DMS153 (cell line): ENCODE data around the gene PIRT.
"Not testable (repeated sequence)": the region's sequence is repeated elsewhere in the genome, so short reads cannot be mapped to it uniquely, and the experiment has no call there.

Source experiments
- DNase-seq: peaks from one replicate; lab custom pipeline; 2025; lab: John Stamatoyannopoulos, UW

PIRT gene

DNA sequence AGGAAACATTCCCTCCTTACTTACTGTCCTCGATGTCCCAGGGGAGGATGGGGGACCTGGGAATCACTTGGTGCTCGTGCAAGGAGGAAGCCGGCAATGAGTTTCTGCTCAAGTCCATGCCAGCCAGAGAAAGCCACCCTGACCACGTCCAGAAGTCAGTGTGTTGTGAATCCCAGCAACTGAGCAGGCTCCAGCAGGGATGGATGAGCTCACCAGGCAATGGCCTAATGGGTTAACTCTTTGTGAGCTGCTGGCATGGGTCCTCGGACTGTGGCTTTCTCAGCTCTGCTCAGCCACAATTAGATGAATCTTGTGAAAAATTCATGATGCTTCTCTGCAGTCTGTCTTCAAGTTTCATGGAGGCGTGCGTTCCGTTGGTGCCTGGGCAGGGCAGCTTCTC lies at the start of gene PIRT:
PIRT (minus strand) TSS at position 167 of the 400 bp plus-strand sequence. CDS start 12,442 bp downstream, outside the sequence.
- DNase-seq: no peak

DNA sequence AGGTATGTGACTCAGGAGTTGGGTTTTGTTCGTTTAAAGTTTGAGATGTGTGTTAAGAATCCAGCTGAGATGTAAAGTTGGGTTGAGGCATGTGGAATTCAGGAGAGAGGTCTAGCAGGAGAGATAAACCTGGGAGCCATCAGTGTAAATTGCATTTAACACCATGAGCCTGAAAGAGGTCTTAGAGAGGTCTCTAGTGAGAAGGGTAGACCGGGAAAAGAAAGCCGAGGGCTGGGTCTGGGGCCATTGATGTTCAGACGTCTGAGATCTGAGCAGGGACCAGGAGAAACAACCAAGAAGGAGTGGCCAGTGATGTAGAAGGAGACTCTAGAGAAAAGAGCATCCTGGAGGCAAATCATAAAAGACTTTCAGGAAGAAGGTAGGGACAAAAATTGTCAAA lies 44.1 kb upstream of the PIRT start:
- DNase-seq: no peak

DNA sequence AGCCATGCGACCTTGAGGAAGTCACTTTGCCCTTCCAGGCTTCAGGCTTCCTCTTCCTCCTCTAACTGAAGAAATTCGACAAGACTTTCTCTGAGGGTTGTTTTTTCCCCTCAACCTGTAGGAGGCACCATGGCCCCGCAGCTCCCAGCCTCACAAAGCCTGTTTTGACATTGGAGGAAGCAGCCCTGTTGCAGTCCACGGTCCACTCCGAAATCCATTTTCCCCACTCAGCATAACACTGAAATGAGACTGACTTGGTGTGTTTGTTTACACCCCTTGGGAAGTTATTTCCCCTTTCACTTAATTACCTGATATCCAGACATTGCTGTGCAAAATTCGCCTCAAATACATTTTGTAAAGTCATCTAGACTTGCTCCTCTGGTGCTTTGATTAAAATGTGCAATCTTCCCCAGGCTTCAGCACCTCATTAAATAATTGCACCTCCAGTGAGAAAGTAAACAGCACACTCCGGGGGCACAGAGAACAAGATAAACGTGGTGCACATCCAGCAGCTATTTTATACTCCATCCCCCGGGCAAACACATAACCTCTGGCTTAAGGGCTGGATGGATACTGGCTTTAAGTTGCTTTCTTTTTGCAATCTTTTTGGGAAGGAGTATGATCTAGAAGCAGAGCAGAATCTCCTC lies 41.4 kb upstream of the PIRT start:
- no peak for DNase-seq

- no peak for DNase-seq
These were observed 38.2 kb upstream of the PIRT start for GRCh38 chr17:10875984-10876555.

- DNase-seq: no peak
These were observed 37.6 kb upstream of the PIRT start for GRCh38 chr17:10875430-10875851.

DNA sequence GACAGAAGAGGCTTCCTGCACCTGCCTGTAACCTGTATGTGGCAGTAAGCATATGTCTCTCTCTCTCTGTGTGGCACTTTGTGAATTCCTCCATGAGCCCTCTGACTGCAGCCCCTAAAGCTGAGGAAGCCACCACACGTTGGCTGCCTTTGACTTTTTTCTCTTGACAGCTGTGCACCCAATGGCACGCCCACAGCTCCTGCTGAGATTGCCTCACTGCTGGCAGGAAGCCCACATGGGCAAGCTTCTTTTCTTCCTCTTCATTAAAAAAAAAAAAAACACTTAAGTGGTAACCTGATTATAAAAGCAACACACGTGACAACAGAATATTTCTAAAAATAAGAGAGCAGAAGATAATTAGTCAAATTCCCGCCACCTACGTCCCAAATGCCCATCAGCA lies 34.0 kb upstream of the PIRT start:
- no peak for DNase-seq

DNA sequence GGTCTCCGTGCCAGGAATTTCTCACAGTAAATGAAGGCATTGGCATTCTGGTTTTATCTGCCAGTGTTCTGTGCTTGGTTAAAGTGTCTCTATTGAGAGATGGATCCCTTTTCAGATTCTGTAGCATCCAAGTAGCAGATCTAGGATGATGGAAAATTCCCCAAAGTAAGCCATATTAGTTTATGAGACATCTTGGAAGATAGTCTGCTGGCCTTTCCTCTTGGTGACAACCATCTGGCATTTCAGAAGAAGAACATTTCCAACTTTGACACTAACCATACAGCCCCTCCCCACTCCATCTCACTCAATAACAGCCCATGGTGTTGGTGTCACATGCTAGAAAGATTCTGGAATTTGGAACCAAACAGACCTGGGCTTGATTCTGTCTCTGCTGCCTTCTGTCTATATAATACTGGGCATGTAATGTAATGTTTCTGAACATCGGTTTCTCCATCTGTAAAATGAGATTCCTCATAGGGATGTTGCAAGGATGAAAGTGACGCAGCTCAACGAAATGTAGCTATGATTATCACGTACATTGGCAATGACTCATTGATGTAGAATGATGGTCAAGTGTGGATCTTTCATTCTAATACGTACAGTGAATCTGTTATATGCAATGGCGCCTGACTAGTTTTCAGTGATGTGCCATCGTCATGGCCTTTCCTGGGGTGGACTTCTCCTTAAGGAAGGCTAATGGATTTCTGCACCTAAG lies 32.6 kb upstream of the PIRT start:
- no peak for DNase-seq

GRCh38 chr17:10868744-10869143 lies 30.9 kb upstream of the PIRT start:
- not testable (repeated sequence) for DNase-seq

DNA sequence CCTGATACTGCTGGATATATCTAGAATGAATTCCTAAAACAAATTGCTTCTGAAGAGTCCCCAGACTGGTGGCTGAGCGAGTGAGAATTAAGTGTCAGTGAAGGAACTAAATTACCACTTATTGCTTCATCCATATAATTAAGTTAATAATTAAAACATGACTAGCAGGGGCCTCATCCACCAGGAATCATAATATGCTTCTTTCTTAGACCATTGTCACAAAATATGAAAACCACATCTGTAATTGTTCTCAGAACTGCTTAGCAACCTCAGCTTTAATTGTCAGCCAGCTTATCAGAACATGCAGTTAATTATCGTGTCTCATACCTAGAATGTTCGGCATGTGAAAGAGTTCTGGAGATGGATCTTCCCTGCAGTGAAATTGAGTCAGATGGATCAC lies 21.2 kb upstream of the PIRT start:
- no peak for DNase-seq

DNA sequence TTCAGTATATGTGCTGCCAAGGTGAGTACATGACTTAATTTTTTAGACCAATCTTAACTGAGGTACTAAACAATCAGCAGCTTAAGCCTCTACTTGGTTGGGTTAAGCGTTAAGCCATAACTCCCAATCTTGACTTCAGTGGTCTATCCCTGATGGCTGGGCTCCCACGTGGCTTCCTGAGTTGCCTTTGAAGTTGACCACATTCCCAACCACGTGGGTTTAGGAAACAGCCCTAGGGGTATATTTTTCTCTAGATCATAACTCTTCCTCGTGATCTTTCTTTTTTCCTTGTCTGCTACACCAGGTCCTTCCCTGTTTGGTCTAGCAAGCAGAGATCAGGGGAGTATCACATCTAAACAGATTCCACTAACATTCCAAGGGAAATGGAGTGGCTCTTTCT lies 20.1 kb upstream of the PIRT start:
- DNase-seq: no peak

- DNase-seq: not testable (repeated sequence)
These were observed 8.7 kb upstream of the PIRT start for GRCh38 chr17:10846636-10847035.

DNA sequence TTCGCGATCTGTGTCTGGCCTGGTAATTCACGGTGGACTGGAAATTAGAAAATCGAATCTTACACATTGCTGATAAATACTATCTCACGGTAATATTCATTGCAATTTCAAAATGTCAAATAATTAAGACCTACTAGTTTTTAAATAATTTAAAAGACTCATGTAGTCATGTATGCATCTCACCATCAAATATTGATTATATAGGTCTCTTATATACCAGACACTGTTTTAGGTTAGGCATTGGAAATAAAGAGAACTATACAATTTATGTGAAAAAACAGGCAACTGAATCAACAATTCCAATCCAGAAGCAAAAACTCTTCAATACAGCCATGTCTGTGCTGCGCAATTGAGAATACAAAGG lies 7.5 kb upstream of the PIRT start:
- no peak for DNase-seq

DNA sequence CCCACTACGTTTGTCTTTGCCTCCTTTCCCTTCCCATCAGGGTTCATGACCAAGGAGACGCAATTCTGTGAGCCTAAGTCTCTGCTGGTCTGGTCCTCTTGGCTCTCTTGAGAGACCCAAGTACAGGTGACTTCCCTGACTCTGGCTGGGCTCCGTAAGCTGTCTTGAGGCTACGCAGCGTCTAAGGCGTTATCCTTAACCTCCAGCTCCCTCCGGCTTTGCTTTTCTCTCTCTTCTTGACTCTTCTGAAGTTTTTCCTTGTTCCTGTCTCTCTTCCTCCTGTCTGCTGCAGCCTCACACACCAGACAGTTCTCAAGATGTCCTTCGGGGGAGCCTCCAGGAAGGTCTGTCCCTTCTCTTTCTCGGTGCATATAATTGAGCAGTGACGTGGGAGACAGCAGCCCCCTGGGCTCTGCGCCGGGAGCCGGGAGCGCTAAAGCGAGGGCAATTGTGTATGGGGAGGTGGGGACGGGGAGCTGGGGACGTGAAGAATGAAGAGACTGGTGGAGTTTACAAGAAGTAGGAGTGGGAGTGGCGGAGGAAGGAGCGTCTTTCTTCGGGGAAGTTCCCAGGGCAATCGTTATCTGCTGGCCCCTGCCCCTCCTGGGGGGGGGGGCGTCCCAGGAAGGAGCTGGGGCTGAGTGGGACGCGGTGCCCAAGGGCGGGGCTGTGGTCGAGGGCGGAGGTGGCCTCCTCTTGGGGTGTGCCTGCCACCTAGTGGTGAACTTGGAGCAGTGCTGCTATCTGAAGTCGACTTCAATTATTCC lies 6.9 kb upstream of the PIRT start:
- DNase-seq: no peak

DNA sequence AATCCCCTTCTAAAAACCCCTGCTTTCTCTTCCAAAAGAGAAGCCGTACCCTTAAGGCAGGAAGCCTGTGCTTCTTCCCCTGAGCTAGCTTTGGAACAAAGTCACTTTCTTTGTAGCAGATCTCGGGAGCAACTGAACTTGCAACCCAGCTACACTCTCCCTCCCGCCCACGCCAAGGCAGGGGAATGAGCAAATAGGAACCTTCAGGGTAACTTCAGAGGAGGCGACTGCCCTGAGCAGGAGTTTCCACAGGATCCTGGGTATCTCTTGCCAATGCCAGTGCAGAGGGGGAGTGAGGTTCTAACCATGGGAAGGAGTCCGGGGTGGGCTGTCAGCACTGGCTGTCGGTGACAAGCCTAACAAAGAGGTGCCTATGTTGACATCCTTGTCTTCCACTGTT lies 5.9 kb upstream of the PIRT start:
- no peak for DNase-seq

DNA sequence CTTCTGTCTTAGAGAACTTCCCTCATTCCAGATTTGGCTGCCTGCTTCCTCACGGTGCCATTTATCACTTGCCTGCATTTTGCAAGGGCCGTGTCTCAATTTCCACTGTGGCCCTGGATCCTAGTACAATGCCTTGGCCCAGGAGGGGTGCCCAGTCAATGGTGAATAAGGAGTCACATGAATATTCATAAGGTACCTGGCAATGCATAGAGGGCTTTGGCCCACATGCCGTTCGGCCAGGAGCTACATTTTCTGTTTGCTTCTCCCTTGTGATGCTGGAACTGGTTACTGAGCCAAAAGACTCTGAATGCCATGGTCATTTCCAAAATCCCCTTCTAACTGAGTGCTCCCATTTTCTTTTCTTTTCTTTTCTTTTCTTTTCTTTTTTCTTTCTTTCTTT lies 4.8 kb upstream of the PIRT start:
- no peak for DNase-seq

- DNase-seq: no peak
These were observed 795 bp upstream of the PIRT start for GRCh38 chr17:10838682-10839081.

DNA sequence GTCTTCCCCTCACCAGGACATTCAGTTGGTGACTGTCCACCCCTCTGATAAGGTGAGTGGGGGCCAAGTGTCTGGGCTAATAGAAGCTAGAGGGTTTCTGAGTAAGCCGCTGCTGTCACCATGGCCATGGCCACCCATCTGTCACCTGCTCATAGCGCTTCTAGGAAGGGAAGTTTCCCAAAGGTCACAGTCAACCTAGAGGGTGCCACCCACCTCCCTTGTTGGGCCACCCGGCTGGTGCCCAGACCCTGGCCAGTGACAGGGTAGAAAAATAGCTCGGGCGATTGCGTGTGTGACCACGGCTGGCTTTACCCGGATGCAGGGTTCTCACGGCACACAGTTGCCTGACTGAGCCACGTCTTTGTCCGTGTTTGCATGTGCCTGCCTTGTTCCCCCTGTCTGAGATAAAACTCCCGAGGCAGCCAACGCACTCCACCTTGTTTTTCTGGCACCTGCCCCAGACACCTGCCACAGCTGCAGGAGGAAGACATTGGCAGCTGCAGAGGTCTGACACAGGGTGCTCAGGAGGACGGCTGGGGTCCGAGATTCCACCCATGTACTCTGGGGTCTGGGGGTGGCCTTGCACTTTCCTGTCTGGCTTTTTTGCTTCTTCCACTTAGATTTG lies 809 bp downstream of the PIRT start:
- no peak for DNase-seq

DNA sequence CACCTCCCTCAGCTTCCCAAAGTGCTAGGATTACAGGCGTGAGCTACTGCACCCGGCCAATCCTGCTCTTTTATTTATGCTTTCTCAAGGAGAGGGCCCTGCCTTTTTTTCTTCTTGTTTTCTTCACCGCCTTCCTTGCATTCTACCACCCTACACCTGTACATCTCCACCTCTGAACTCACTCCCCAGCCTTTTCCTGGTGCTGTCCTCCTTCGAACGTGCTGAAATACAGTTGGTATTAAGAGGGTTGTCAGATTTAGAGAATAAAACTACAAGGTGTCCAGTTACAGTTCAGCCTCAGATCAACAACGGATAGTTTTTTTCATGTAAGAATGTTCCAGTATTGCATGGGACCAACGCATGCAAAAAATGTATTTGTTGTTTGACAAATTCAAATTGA lies 1.7 kb downstream of the PIRT start:
- no peak for DNase-seq

DNA sequence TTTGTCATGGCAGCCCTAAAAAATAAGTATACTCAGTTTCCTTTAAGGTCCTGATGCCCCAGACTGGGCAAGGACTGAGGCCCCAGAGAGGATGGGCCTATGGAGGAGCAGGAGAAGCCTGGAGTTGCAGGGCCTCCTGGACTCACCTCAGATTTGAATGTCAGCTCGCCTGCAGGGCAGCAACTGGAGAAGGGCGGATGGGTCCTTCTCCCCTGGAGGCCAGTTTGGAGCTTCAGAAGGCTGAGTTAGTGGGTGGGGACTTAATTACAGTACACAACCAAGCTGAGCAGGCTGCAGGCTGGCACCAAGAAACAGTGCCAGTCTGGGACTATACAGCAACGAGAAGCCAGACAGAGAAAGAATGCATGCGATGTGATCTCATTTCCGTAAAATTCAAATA lies 6.2 kb downstream of the PIRT start:
- no peak for DNase-seq

DNA sequence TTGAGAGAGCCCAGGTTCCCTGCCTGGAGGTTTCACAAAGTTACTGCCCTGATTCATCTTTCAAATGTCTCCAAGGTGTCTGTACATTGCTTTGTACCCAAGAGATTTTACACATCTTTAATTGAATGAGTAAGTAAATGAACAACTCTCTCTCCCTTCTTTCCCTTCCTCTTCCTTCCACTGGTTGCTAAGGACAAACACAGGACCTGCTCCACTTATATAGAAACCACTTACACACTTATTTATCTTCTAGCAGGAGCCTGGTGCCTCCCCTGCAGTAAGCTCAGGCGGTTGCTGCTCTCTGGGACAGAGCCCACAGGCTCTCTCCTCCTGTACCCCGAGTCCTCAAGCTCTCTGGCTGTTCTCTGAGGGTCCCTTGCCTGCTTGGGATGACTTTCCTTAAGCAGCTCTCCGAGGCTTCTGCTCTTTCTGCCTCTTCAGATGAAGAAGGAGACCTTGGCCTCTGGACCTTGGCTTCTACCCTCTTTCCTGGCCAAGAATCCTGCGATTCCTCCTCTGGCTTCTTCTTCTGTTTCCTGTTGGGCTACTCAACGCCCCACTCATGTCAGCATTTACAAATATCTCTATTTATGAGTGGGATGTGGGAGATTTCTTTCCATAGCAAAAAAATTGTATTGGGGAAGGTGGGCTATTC lies 9.9 kb downstream of the PIRT start:
- DNase-seq: no peak

DNA sequence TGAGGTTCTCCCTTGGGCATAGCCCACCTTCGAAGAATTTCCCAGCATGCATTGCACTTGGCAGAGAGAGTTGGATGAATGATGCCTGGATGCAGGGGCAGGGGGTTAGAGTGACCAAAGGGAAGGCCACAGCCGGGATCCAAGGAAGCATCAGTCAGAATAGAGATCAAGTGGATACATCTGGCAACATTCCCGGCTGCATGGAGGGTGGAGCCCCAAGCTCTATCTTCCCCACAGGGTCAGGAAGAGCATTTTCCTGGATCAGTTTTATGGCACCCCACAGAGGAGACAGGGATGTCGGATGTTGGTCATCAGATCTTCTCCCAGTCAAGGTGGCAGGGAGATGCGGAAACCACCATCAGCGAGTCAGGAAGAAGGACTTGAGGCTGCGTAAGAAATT lies 13.0 kb downstream of the PIRT start:
- DNase-seq: no peak

DNA sequence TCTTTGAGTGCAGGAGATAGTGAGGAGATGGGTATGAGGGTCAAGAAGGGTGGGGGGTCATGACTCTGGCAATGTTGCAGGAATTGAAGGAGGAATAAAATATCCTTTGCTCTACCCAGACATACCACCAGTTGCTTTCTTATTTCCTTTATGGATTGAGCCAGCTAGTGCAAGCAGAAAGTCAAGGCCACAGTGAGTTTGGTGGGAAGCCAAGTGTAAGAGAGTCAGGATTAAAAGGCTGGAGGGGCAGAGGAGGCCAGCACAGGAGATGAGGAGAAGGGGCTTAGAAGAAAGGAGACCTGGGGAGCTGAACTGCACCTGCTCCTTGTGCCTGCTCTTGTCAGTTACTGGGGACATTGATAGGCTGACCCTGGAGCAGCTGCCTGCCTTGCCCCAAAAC lies 16.1 kb downstream of the PIRT start:
- no peak for DNase-seq
